ENCODE results near the gene TBC1D9B. TPM values are rescaled to one million over a fixed set of nuclear protein-coding genes. Genes with fewer than 3 reads are reported as not detected.
"Not testable (repeated sequence)": the region's sequence is repeated elsewhere in the genome, so short reads cannot be mapped to it uniquely, and the experiment has no call there.

The TBC1D9B gene
- total and polyA plus RNA-seq, 2 experiments from 2014 or later: 77.0 to 97.3 TPM

DNA sequence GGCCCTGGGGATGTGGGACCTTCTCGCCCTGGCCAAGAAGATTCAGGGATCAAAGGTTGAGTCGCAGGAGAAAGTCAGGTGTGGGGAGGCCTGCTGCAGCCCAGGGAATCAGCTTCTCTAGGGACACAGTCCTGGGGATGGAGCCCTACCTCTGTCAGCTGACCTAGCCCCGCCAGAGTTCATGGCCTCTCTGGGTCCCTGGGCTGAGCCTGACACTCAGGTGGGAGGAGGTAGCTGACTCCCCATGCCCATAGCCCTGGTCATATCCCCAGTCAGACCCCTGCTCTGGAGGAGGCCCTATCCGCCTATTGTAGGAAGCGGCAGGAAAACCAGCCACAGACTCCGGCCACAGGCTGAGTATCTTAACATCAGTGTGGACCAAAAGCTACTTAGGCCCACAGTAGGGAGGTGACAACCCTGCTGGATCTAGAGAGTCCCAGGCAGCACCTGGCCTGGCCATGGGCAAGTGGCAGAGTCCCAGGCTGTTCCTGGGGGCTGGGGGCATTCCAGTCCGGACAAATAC lies 34.0 kb downstream of the TBC1D9B start:
- no peaks in the 10 kb centered on the region for H3K36me3 ChIP-seq (replicated peaks; ENCODE audit: insufficient read depth, low read depth)
- no peak for DNase-seq (ENCODE audit: low spot score)
- no peak overlapping the region for H3K27ac ChIP-seq
- no peaks in the 10 kb centered on the region for H3K79me2 ChIP-seq
- no peaks in the 10 kb centered on the region for H3K9me3 ChIP-seq (ENCODE audit: low read depth)
- no peaks in the 10 kb centered on the region for H3K9me2 ChIP-seq (replicated peaks; ENCODE audit: insufficient read depth)
- H3K4me2 ChIP-seq: no peak overlapping the region
- no peaks in the 10 kb centered on the region for H3K27me3 ChIP-seq
- WGBS (ENCODE audit: low lambda C conversion rate, missing lambda C conversion rate): 94% methylated on average over 7 of the region's 7 CpGs
- H4K20me1 ChIP-seq (ENCODE audit: insufficient read depth, poor library complexity, severe bottlenecking): no peaks in the 10 kb centered on the region
- TF ChIP-seq, protein P1, sequence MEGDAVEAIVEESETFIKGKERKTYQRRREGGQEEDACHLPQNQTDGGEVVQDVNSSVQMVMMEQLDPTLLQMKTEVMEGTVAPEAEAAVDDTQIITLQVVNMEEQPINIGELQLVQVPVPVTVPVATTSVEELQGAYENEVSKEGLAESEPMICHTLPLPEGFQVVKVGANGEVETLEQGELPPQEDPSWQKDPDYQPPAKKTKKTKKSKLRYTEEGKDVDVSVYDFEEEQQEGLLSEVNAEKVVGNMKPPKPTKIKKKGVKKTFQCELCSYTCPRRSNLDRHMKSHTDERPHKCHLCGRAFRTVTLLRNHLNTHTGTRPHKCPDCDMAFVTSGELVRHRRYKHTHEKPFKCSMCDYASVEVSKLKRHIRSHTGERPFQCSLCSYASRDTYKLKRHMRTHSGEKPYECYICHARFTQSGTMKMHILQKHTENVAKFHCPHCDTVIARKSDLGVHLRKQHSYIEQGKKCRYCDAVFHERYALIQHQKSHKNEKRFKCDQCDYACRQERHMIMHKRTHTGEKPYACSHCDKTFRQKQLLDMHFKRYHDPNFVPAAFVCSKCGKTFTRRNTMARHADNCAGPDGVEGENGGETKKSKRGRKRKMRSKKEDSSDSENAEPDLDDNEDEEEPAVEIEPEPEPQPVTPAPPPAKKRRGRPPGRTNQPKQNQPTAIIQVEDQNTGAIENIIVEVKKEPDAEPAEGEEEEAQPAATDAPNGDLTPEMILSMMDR (IDR thresholded peaks at IDR 0.05; ENCODE audit: poor library complexity): no peak
- TF ChIP-seq EZH2phosphoT487 (IDR thresholded peaks at IDR 0.05; ENCODE audit: low read depth, severe bottlenecking, unreplicated experiment) (no peak), EZH2 (IDR thresholded peaks at IDR 0.05; ENCODE audit: borderline replicate concordance) (no peak)
- no peak overlapping the region for H3K4me3 ChIP-seq
- no peaks in the 10 kb centered on the region for H3K4me1 ChIP-seq (ENCODE audit: insufficient read depth)
- H2AFZ ChIP-seq: no peak overlapping the region

DNA sequence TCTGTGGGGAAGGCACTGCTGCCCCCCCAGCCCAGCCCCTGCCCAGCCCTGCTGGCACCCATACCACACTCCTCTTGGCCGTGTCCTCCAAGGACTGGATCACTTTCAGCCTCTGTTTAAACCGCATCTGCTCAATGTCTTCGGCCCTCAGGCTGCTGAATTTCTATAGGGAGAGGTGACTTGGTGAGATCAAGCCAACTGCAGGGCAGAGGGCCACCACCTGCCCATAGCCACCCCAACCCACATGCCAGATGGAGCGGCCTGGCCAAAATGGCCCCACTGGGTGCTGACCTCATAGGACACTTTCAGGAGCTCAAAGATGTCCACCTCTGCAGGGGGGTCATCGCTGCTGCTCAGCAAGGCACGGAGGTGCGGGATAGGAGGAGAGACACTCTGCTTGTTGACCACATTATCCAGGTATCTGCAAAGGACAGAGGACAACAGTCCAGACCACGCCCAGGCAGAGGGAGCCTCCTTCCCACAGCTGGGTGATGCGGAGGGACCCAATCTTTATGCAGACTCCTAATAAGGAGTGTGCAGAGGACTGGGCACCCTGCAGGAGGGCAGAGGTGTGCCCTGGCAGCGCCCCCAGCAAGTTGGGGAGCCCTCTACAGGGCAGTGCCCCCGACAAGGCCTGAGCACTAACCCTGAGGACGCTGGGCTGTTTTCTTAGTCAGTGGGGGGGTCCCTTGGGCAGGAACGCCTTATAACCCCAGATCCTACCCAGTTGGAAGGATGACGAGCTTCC lies 34.7 kb downstream of the TBC1D9B start:
- H3K9me3 ChIP-seq (ENCODE audit: low read depth): no peaks in the 10 kb centered on the region
- no peaks in the 10 kb centered on the region for H3K79me2 ChIP-seq
- no peaks in the 10 kb centered on the region for H4K20me1 ChIP-seq (ENCODE audit: insufficient read depth, poor library complexity, severe bottlenecking)
- H3K9me2 ChIP-seq (replicated peaks; ENCODE audit: insufficient read depth): no peaks in the 10 kb centered on the region
- no peaks in the 10 kb centered on the region for H3K36me3 ChIP-seq (replicated peaks; ENCODE audit: insufficient read depth, low read depth)
- H2AFZ ChIP-seq: no peak overlapping the region
- no peaks in the 10 kb centered on the region for H3K27me3 ChIP-seq
- TF ChIP-seq, protein P1 (IDR thresholded peaks at IDR 0.05; ENCODE audit: poor library complexity): no peak
- no peak for TF ChIP-seq EZH2phosphoT487 (IDR thresholded peaks at IDR 0.05; ENCODE audit: low read depth, severe bottlenecking, unreplicated experiment)
- no peak for TF ChIP-seq EZH2 (IDR thresholded peaks at IDR 0.05; ENCODE audit: borderline replicate concordance)
- no peak overlapping the region for H3K27ac ChIP-seq
- H3K4me2 ChIP-seq: no peak overlapping the region
- no peak overlapping the region for H3K4me3 ChIP-seq
- H3K4me1 ChIP-seq (ENCODE audit: insufficient read depth): no peaks in the 10 kb centered on the region
- 94% methylated on average over 14 of the region's 14 CpGs for WGBS (ENCODE audit: low lambda C conversion rate, missing lambda C conversion rate)
- no peak for DNase-seq (ENCODE audit: low spot score)

DNA sequence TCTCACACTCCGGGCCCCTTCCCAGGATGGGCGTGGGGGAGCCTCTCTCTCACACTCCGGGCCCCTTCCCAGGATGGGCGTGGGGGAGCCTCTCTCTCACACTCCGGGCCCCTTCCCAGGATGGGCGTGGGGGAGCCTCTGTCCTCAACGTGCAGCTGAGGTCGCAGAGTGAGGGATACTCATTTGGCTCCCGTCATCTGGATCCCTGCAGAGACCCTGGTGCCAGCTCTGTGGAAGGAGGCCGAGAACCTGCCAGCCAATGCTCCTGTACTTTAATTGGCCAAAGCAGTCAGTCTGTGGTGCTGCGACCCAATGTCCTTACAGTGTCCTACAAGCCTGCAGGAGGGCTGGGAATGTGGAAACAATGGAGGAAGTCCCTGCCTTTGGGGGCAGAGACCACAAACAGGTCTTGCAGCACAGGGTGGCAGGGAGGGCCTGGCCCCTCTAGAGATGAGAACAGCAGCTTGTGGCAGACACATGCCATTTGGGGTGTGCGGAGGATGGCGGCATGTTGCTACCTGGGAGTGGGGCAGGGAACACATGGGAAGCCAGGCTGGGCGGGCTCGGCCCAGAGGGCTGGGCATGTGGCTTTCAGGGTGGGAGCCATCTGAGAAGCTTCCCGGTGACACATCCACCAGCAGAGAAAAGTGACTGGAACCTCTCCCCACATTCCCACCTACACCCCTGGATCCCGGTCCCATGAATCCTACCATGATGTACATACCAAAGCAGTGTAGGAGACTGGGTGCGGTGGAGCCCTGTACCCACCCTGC lies 35.5 kb downstream of the TBC1D9B start:
- H3K36me3 ChIP-seq (replicated peaks; ENCODE audit: insufficient read depth, low read depth): no peaks in the 10 kb centered on the region
- no peak for DNase-seq (ENCODE audit: low spot score)
- TF ChIP-seq, protein P1 (IDR thresholded peaks at IDR 0.05; ENCODE audit: poor library complexity): no peak
- TF ChIP-seq EZH2phosphoT487 (IDR thresholded peaks at IDR 0.05; ENCODE audit: low read depth, severe bottlenecking, unreplicated experiment): no peak
- TF ChIP-seq EZH2 (IDR thresholded peaks at IDR 0.05; ENCODE audit: borderline replicate concordance): no peak

DNA sequence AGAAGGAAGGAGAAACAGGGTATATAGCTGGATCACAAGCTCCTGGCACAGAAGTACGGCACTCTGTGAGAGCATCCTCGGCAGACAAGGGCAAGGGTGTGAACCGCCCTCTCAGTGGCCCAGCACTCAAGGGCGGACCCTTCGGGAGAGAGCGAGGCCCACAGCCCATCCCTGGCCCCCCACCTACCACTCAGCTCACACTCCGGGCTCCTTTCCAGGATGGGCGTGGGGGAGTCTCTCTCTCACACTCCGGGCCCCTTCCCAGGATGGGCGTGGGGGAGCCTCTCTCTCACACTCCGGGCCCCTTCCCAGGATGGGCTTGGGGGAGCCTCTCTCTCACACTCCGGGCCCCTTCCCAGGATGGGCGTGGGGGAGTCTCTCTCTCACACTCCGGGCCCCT lies 36.2 kb downstream of the TBC1D9B start:
- H3K79me2 ChIP-seq; H3K4me2 ChIP-seq; H2AFZ ChIP-seq; H4K20me1 ChIP-seq (ENCODE audit: insufficient read depth, poor library complexity, severe bottlenecking); H3K27ac ChIP-seq; DNase-seq (ENCODE audit: low spot score); H3K36me3 ChIP-seq (replicated peaks; ENCODE audit: insufficient read depth, low read depth); H3K9me2 ChIP-seq (replicated peaks; ENCODE audit: insufficient read depth); H3K4me1 ChIP-seq (ENCODE audit: insufficient read depth); H3K9me3 ChIP-seq (ENCODE audit: low read depth); H3K27me3 ChIP-seq; H3K4me3 ChIP-seq: not testable (repeated sequence)
- WGBS (ENCODE audit: low lambda C conversion rate, missing lambda C conversion rate): 98% methylated on average over 9 of the region's 14 CpGs

More for the DNA sequence above, 35.5 kb downstream of the TBC1D9B start:
- Histone ChIP-seq H2AFZ (no peak overlapping the region), H3K27ac (no peak overlapping the region), H3K9me3 (ENCODE audit: low read depth) (no peaks in the 10 kb centered on the region), H3K79me2 (no peaks in the 10 kb centered on the region), H3K27me3 (no peaks in the 10 kb centered on the region), H3K4me2 (no peak overlapping the region), H3K4me3 (no peak overlapping the region), H3K9me2 (replicated peaks; ENCODE audit: insufficient read depth) (no peaks in the 10 kb centered on the region), H3K4me1 (ENCODE audit: insufficient read depth) (no peaks in the 10 kb centered on the region), H4K20me1 (ENCODE audit: insufficient read depth, poor library complexity, severe bottlenecking) (no peaks in the 10 kb centered on the region)
- WGBS (ENCODE audit: low lambda C conversion rate, missing lambda C conversion rate): 93% methylated on average over 8 of the region's 18 CpGs

Measured in hepatocyte (in vitro differentiated cells).